Measurements from ENCODE around the gene NDUFA8.
A peak's percentile ranks its signal among the peaks of the same experiment; 100 is the strongest.

NDUFA8 gene

DNA sequence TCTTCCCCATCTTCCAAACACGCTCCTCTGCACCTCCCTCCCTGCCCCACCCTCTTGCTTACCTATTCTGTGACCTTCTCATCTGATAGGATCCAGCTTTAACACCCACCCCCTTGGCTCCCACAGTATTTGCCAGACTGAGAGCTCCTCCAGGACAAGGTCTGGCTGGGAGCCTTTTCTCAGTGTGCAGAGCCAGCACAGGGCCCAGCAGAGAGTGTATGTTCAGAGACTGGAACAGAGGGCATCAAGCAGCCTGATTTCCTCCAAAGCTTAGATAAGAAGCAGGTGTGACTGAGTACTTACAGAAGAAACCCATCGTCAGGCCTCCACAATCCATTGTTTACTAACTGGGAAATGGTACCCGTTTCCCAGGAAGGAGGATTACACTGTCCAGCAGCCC lies 42.5 kb upstream of the NDUFA8 start:
- no peak overlapping the region for H3K4me3 ChIP-seq (ENCODE audit: control insufficient read depth, low read depth, low read length)
- no peak for DNase-seq (ENCODE audit: low read depth)
- TF ChIP-seq, protein P1, sequence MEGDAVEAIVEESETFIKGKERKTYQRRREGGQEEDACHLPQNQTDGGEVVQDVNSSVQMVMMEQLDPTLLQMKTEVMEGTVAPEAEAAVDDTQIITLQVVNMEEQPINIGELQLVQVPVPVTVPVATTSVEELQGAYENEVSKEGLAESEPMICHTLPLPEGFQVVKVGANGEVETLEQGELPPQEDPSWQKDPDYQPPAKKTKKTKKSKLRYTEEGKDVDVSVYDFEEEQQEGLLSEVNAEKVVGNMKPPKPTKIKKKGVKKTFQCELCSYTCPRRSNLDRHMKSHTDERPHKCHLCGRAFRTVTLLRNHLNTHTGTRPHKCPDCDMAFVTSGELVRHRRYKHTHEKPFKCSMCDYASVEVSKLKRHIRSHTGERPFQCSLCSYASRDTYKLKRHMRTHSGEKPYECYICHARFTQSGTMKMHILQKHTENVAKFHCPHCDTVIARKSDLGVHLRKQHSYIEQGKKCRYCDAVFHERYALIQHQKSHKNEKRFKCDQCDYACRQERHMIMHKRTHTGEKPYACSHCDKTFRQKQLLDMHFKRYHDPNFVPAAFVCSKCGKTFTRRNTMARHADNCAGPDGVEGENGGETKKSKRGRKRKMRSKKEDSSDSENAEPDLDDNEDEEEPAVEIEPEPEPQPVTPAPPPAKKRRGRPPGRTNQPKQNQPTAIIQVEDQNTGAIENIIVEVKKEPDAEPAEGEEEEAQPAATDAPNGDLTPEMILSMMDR (conservative IDR thresholded peaks at IDR 0.05; ENCODE audit: control insufficient read depth, insufficient read depth, low read depth, low read length) = no peak

DNA sequence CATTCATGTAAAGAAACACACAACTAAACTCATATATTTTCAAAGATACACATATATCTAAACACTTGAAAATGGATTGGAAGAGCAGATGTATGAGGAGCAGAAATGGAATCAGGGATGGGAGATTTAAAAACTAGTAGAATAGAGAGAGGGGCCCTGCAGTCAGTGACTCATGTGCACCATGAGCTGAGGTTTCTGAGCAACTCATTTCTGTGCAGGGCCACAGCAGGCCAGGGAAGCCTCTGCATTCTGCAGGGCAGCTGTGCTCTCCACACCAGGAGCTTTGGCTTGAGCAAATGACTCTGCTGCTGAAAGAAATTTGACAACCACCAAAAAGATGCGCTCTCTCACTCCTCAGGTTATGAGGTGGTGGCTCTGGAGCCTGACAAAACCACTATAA lies 42.1 kb upstream of the NDUFA8 start:
- TF ChIP-seq, protein P1 (conservative IDR thresholded peaks at IDR 0.05; ENCODE audit: control insufficient read depth, insufficient read depth, low read depth, low read length) = no peak
- DNase-seq (ENCODE audit: low read depth) = peak; percentile 50
- no peak overlapping the region for H3K4me3 ChIP-seq (ENCODE audit: control insufficient read depth, low read depth, low read length)

DNA sequence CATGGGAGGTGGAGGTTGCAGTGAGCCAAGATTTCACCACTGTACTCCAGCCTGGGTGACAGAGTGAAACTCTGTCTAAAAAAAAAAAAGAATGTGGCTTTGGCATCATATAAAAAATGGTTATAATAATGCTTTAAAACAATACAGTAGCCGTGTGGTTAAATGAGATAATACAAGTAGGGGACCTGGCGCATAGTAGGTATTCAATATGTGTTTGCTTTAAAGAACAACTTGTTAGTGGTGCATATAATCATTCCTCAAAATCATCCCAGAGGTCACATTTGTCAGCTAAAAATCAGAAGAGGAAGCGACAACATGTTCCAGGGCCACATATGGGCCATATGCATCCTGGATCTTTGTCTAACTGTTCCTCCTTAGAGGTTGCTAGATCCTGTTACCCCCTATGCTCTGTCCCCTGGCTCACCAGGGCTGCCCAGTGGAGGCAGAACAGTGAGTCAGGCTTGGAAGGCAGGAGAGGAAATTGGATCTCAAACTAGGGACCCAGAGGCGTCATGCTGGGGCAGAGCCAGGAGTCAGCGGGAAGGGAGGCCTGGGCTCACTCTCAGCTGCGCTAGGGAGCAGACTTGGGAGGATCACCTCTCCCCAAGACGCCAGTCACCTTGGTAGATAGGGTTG lies 41.5 kb upstream of the NDUFA8 start:
- H3K4me3 ChIP-seq (ENCODE audit: control insufficient read depth, low read depth, low read length) = no peak overlapping the region
- TF ChIP-seq, protein P1 (conservative IDR thresholded peaks at IDR 0.05; ENCODE audit: control insufficient read depth, insufficient read depth, low read depth, low read length) = no peak
- DNase-seq (ENCODE audit: low read depth) = peak; percentile 74

DNA sequence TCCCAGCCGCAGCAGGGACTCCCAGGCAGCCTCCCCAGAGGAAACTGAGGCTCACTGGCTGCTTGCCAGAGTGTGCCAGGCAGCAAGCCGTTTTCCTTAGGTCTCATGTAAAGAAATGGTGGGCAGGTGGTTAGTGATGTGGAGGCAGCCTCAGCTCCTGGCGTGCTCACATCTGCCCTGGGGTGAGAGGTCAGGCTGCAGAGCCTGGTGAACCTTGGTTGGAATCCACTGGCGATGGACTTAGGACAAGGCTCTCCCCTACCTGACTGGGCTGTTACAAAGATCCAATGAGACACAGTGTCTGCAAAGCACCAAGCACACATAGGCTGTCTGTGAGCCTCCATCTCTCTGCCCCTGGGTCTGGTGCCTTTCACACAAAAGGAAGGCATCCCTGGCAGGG lies 38.3 kb upstream of the NDUFA8 start:
- TF ChIP-seq, protein P1 (conservative IDR thresholded peaks at IDR 0.05; ENCODE audit: control insufficient read depth, insufficient read depth, low read depth, low read length) = no peak
- no peak for DNase-seq (ENCODE audit: low read depth)
- no peak overlapping the region for H3K4me3 ChIP-seq (ENCODE audit: control insufficient read depth, low read depth, low read length)

DNA sequence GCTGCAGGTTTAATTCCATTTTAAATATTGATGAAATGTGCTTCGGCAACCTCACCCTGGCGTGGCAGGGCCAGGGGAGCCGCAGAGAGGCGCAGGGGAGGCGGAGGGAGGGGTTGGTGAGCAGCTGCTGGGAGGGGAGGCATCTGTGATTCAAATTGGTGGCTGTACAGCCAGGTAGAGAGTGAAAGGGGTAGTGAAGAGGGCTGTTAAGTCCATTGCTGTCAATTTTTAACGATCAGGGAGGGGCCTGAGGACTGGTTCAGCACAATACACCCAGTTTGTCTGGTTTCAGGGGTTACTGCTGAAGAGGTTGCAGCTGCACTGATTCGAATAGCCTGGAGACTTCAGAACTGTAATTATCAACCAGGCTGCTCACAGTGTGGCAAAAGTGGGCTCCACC lies 37.8 kb upstream of the NDUFA8 start:
- TF ChIP-seq, protein P1 (conservative IDR thresholded peaks at IDR 0.05; ENCODE audit: control insufficient read depth, insufficient read depth, low read depth, low read length) = no peak
- H3K4me3 ChIP-seq (ENCODE audit: control insufficient read depth, low read depth, low read length) = no peak overlapping the region
- no peak for DNase-seq (ENCODE audit: low read depth)

DNA sequence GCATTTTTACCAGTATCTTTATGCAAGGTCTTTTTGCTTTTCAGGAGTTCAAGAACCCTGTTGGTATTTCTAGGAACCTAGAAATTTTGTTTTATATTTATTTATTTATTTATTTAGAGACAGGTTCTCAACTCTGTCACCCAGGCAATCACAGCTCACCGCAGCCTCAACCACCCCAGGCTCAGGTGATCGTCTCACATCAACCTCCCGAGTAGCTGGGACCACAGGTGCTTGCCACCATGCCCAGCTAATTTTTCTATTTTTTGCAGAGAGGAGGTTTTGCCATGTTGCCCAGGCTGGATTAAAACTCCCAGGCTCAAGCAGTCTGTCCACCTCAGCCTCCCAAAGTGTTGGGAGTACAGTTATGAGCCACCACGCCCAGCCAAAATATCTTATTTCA lies 36.3 kb upstream of the NDUFA8 start:
- TF ChIP-seq, protein P1 (conservative IDR thresholded peaks at IDR 0.05; ENCODE audit: control insufficient read depth, insufficient read depth, low read depth, low read length) = no peak
- DNase-seq (ENCODE audit: low read depth) = no peak
- no peak overlapping the region for H3K4me3 ChIP-seq (ENCODE audit: control insufficient read depth, low read depth, low read length)

DNA sequence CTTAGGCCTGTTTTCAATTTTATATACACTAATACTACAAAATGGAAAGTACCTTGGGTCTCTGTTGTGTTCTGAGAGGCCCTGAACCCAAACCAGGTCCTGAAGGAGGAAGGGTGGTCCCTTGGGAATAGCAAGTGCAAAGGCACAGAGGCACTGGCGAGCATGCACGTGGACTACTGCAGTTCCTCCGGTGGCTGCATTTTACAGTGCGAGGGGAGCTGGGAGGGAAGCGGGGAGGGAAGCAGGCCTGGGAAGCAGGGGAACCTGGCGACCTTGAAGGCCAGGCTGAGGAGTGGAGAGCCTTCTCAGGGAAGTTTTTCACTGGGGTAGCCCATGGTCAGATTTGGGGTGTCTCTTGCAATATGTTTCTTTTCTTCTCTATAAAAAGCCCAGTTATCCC lies 34.1 kb upstream of the NDUFA8 start:
- TF ChIP-seq, protein P1 (conservative IDR thresholded peaks at IDR 0.05; ENCODE audit: control insufficient read depth, insufficient read depth, low read depth, low read length) = no peak
- DNase-seq (ENCODE audit: low read depth) = no peak
- no peak overlapping the region for H3K4me3 ChIP-seq (ENCODE audit: control insufficient read depth, low read depth, low read length)

Data from fibroblast of mammary gland (primary cell).